H1 (cell line): ENCODE results near the gene CHST8.

ENCODE experiments used
- CBX8 ChIP-seq: fragments of 300-800, 300-1000 bp; sonication (generic); IDR thresholded peaks from 2 replicates; pipeline ENCODE4 v1.7.1; 2016; ENCODE audit warnings: low read depth, low read length, borderline replicate concordance
- CEBPB ChIP-seq: IDR thresholded peaks from 2 replicates; pipeline ENCODE4 v1.6.1; 2012; ENCODE audit warnings: low read depth, low read length
- CHD2 ChIP-seq: IDR thresholded peaks from 2 replicates; pipeline ENCODE4 v1.6.1; 2012; ENCODE audit warnings: low read length, improper control_type of control experiment
- CTCF ChIP-seq, 3 experiments: IDR thresholded peaks; 1 replicate in 2 of 3; 2 replicates in 1 of 3; pipeline versions ENCODE4 v1.5.1 to v1.6.1; 2011; ENCODE audit warnings: low read length in 3 of 3, mild to moderate bottlenecking in 3 of 3, inconsistent platforms in 2 of 3, low read depth in 1 of 3, moderate library complexity in 1 of 3; ENCODE audit not compliant: insufficient read depth in 1 of 3; ENCODE audit errors: control extremely low read depth in 1 of 3
- EZH2 ChIP-seq: fragments of 200-600 bp; sonication (generic); IDR thresholded peaks from 2 replicates; pipeline ENCODE4 v1.7.1; 2012; ENCODE audit warnings: low read depth, mild to moderate bottlenecking, moderate library complexity, low read length, inconsistent platforms; ENCODE audit not compliant: severe bottlenecking
- KDM5A ChIP-seq: fragments of 200-600 bp; IDR thresholded peaks from 2 replicates; pipeline ENCODE4 v1.7.1; 2012; ENCODE audit warnings: mild to moderate bottlenecking, low read length, inconsistent platforms, mixed read lengths
- RAD21 ChIP-seq, 2 experiments: IDR thresholded peaks in 1 of 2; conservative IDR thresholded peaks in 1 of 2; 2 replicates each; pipeline ENCODE4 v1.6.1; 2011; ENCODE audit warnings: low read depth in 2 of 2, low read length in 2 of 2, improper control_type of control experiment in 1 of 2, inconsistent platforms in 1 of 2, mild to moderate bottlenecking in 1 of 2, moderate library complexity in 1 of 2
- RNF2 ChIP-seq: fragments of 200-900, 300-1000 bp; sonication (generic); IDR thresholded peaks from 2 replicates; pipeline ENCODE4 v1.7.1; 2016; ENCODE audit warnings: borderline replicate concordance, low read depth, mild to moderate bottlenecking, antibody characterized with exemption, low read length; ENCODE audit not compliant: poor library complexity, severe bottlenecking; ENCODE audit errors: missing control alignments
- TAF1 ChIP-seq: IDR thresholded peaks from 2 replicates; pipeline ENCODE4 v1.6.1; 2011; ENCODE audit warnings: mild to moderate bottlenecking, low read depth, low read length

GRCh38 chr19:33641956-33642498, 20.3 kb downstream of the CHST8 start:
- TF ChIP-seq RNF2 (no peak), CTCF (IDR thresholded peaks at IDR 0.05; ENCODE audit: control extremely low read depth in 1 of 3, insufficient read depth in 1 of 3, low read depth in 1 of 3, low read length in 3 of 3) (no peak), CBX8 (no peak), RAD21 (IDR thresholded peaks at IDR 0.05 in 1 of 2, conservative IDR thresholded peaks at IDR 0.05 in 1 of 2; ENCODE audit: low read depth in 2 of 2, low read length in 2 of 2) (no peak), TAF1 (no peak), EZH2 (no peak), CEBPB (no peak), KDM5A (no peak), CHD2 (no peak)
